ENCODE measurements around the gene MFN2.
A peak's percentile ranks its signal among the peaks of the same experiment; 100 is the strongest.

Gene MFN2

GRCh38 chr1:11934302-11935056 is 45.8 kb upstream of the MFN2 start, which contains the start of gene PLOD1 (continued):
- TF ChIP-seq ZNF26 (tag by site-specific recombination; IDR thresholded peaks at IDR 0.05) (no peak), ZNF148 (tag by site-specific recombination; IDR thresholded peaks at IDR 0.05; ENCODE audit: borderline replicate concordance) (no peak), GFI1B (tag by site-specific recombination; IDR thresholded peaks at IDR 0.05) (no peak), YY1 (tag by site-specific recombination; IDR thresholded peaks at IDR 0.05) (0 out of 2 replicates have a peak, but pooled peaks have one; percentile 37), SCRT1 (tag by site-specific recombination; IDR thresholded peaks at IDR 0.05; ENCODE audit: borderline replicate concordance) (peak; percentile 87), ZNF2 (tag by site-specific recombination; IDR thresholded peaks at IDR 0.05) (no peak), ZNF146 (tag by site-specific recombination; IDR thresholded peaks at IDR 0.05) (no peak), ZBTB48 (tag by site-specific recombination; IDR thresholded peaks at IDR 0.05) (peak; percentile 86; the same call in 1 of the 2 replicates), ZNF404 (tag by site-specific recombination; IDR thresholded peaks at IDR 0.05) (no peak), KLF9 (tag by site-specific recombination; IDR thresholded peaks at IDR 0.05; ENCODE audit: low read depth) (peak; percentile 91), ZNF792 (tag by site-specific recombination; IDR thresholded peaks at IDR 0.05) (no peak), GLIS2 (tag by site-specific recombination; IDR thresholded peaks at IDR 0.05) (peak; percentile 75), ZNF692 (tag by site-specific recombination; IDR thresholded peaks at IDR 0.05) (peak; percentile 73), TSHZ1 (tag by site-specific recombination; IDR thresholded peaks at IDR 0.05; ENCODE audit: borderline replicate concordance) (no peak), EGR2 (tag by site-specific recombination; IDR thresholded peaks at IDR 0.05; ENCODE audit: low read depth) (peak; percentile 60), ZNF426 (tag by site-specific recombination; IDR thresholded peaks at IDR 0.05) (no peak), ZNF24 (tag by site-specific recombination; IDR thresholded peaks at IDR 0.05) (0 out of 2 replicates have a peak, but pooled peaks have one; percentile 15), ZNF174 (tag by site-specific recombination; IDR thresholded peaks at IDR 0.05) (no peak), ZNF600 (tag by site-specific recombination; IDR thresholded peaks at IDR 0.05) (peak; percentile 94), ZNF585B (tag by site-specific recombination; IDR thresholded peaks at IDR 0.05) (no peak), ZSCAN30 (tag by site-specific recombination; IDR thresholded peaks at IDR 0.05) (peak; percentile 80), ZNF677 (tag by site-specific recombination; IDR thresholded peaks at IDR 0.05) (no peak), ZNF335 (tag by site-specific recombination; conservative IDR thresholded peaks at IDR 0.05) (peak; percentile 83), ZNF488 (tag by site-specific recombination; IDR thresholded peaks at IDR 0.05) (no peak), ZNF138 (tag by site-specific recombination; IDR thresholded peaks at IDR 0.05; ENCODE audit: borderline replicate concordance) (no peak)
- TF ChIP-seq, protein P1, sequence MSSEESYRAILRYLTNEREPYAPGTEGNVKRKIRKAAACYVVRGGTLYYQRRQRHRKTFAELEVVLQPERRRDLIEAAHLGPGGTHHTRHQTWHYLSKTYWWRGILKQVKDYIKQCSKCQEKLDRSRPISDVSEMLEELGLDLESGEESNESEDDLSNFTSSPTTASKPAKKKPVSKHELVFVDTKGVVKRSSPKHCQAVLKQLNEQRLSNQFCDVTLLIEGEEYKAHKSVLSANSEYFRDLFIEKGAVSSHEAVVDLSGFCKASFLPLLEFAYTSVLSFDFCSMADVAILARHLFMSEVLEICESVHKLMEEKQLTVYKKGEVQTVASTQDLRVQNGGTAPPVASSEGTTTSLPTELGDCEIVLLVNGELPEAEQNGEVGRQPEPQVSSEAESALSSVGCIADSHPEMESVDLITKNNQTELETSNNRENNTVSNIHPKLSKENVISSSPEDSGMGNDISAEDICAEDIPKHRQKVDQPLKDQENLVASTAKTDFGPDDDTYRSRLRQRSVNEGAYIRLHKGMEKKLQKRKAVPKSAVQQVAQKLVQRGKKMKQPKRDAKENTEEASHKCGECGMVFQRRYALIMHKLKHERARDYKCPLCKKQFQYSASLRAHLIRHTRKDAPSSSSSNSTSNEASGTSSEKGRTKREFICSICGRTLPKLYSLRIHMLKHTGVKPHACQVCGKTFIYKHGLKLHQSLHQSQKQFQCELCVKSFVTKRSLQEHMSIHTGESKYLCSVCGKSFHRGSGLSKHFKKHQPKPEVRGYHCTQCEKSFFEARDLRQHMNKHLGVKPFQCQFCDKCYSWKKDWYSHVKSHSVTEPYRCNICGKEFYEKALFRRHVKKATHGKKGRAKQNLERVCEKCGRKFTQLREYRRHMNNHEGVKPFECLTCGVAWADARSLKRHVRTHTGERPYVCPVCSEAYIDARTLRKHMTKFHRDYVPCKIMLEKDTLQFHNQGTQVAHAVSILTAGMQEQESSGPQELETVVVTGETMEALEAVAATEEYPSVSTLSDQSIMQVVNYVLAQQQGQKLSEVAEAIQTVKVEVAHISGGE (tag by site-specific recombination; conservative IDR thresholded peaks at IDR 0.05; ENCODE audit: low read depth), result peak; percentile 72
